Endodermal cell (in vitro differentiated cells): Measurements from ENCODE around the gene SULT1C3. TPM values are rescaled to one million over a fixed set of nuclear protein-coding genes. Genes with fewer than 3 reads are reported as not detected.

ENCODE experiments used
- DNase-seq: peaks from one replicate; pipeline ENCODE4 v3.0.0-alpha.2; 2017
- H3K27ac ChIP-seq: 2 replicates; pipeline ENCODE4 v1.5.1; 2013; ENCODE audit warnings: mild to moderate bottlenecking, low read depth, low read length, moderate library complexity
- H3K27me3 ChIP-seq: 2 replicates; pipeline ENCODE4 v1.6.1; 2013; ENCODE audit warnings: mild to moderate bottlenecking, low read length, moderate library complexity; ENCODE audit not compliant: insufficient read depth, control insufficient read depth, poor library complexity, severe bottlenecking
- H3K36me3 ChIP-seq: 2 replicates; pipeline ENCODE4 v1.7.0; 2013; ENCODE audit warnings: mild to moderate bottlenecking, low read length, moderate library complexity; ENCODE audit not compliant: control insufficient read depth, insufficient read depth
- H3K4me1 ChIP-seq: one replicate; pipeline ENCODE4 v1.7.0; 2013; ENCODE audit warnings: low read length; ENCODE audit not compliant: control insufficient read depth, insufficient read depth
- H3K4me3 ChIP-seq: 2 replicates; pipeline ENCODE4 v1.5.1; 2013; ENCODE audit warnings: mild to moderate bottlenecking, low read length, moderate library complexity
- H3K9ac ChIP-seq: 2 replicates; pipeline ENCODE4 v1.6.1; 2013; ENCODE audit warnings: mild to moderate bottlenecking, low read length, moderate library complexity; ENCODE audit not compliant: poor library complexity, severe bottlenecking; ENCODE audit errors: extremely low read depth
- H3K9me3 ChIP-seq: 2 replicates; pipeline ENCODE4 v1.6.1; 2013; ENCODE audit warnings: mild to moderate bottlenecking, low read length, moderate library complexity; ENCODE audit not compliant: control insufficient read depth
- H3K27ac Mint-ChIP-seq: 2 replicates; pipeline ENCODE4 v1.8.0; 2020; ENCODE audit warnings: mixed read lengths
- H3K27me3 Mint-ChIP-seq: 2 replicates; pipeline ENCODE4 v1.8.0; 2021; ENCODE audit warnings: mild to moderate bottlenecking, mixed read lengths; ENCODE audit not compliant: insufficient read depth
- H3K36me3 Mint-ChIP-seq: 2 replicates; pipeline ENCODE4 v1.8.0; 2020; ENCODE audit warnings: low read depth, mixed read lengths
- H3K4me1 Mint-ChIP-seq: 2 replicates; pipeline ENCODE4 v1.8.0; 2020; ENCODE audit warnings: mixed read lengths
- H3K4me3 Mint-ChIP-seq: 2 replicates; pipeline ENCODE4 v1.8.0; 2020; ENCODE audit warnings: mild to moderate bottlenecking, moderate library complexity, mixed read lengths
- H3K9me3 Mint-ChIP-seq: 2 replicates; pipeline ENCODE4 v1.8.0; 2020; ENCODE audit warnings: mild to moderate bottlenecking, mixed read lengths
- WGBS, 2 experiments: methylation state at CpG; one replicate each; pipeline versions ENCODE4 v1.1.5 to v1.1.7; 2013; ENCODE audit warnings: missing lambda C conversion rate in 2 of 2, mixed read lengths in 1 of 2; ENCODE audit not compliant: insufficient coverage in 1 of 2, insufficient read length in 1 of 2; 5-methylcytosine and 5-hydroxymethylcytosine counted together
- total RNA-seq, 2 donors: library from RNA; stranded (reverse); fragmentation: NEBNext Ultra II Directional in 1 of 2; extraction: Animal tissue kit (Norgen Biotek cat#: 25700) in 1 of 2; gene quantifications; 2 replicates in 1 of 2; 3 replicates in 1 of 2; pipeline ENCODE4 v1.2.1, GENCODE V29; 2021
- TF ChIP-seq, protein P1 (sequence below): fragments of 200-600 bp; sonication (generic); conservative IDR thresholded peaks from 2 replicates; pipeline ENCODE4 v1.5.0; 2021; ENCODE audit warnings: antibody characterized with exemption, mild to moderate bottlenecking

Gene SULT1C3
- total RNA-seq, 2 donors from 2014 or later: not detected

DNA sequence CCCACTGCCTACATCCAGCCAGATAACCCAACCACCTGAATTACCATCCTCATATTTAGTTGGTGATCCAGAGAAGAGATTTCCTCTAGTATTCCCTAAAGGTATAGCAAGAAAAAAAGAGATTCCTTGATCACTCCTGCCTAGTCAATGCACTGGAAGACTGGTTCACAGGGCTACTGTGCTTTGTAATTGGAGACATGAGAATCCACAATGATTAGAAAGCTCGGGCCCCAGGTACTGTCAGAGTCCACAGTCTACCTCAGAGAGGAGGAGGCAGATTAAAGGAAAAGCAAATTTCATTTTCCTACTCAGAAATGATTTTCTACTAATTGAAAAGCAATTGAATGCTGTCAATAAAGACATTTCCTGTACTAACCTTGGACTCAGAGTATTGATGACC is 22.3 kb downstream of the SULT1C3 start:
- H3K4me1 Mint-ChIP-seq: no peaks in the 10 kb centered on the region
- H3K27me3 ChIP-seq: no peaks in the 10 kb centered on the region
- H3K27ac Mint-ChIP-seq: no peak overlapping the region
- WGBS, 2 experiments: 80% methylated on average over 1 of the region's 1 CpG; no CpG with 5 or more reads in 1 of the 2 experiments
- H3K4me1 ChIP-seq: no peaks in the 10 kb centered on the region
- no peak overlapping the region for H3K4me3 ChIP-seq
- DNase-seq: no peak
- H3K9me3 Mint-ChIP-seq: no peaks in the 10 kb centered on the region
- H3K9ac ChIP-seq: no peak overlapping the region
- H3K36me3 ChIP-seq: no peaks in the 10 kb centered on the region
- TF ChIP-seq, protein P1, sequence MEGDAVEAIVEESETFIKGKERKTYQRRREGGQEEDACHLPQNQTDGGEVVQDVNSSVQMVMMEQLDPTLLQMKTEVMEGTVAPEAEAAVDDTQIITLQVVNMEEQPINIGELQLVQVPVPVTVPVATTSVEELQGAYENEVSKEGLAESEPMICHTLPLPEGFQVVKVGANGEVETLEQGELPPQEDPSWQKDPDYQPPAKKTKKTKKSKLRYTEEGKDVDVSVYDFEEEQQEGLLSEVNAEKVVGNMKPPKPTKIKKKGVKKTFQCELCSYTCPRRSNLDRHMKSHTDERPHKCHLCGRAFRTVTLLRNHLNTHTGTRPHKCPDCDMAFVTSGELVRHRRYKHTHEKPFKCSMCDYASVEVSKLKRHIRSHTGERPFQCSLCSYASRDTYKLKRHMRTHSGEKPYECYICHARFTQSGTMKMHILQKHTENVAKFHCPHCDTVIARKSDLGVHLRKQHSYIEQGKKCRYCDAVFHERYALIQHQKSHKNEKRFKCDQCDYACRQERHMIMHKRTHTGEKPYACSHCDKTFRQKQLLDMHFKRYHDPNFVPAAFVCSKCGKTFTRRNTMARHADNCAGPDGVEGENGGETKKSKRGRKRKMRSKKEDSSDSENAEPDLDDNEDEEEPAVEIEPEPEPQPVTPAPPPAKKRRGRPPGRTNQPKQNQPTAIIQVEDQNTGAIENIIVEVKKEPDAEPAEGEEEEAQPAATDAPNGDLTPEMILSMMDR: no peak
- H3K36me3 Mint-ChIP-seq: no peaks in the 10 kb centered on the region
- H3K27me3 Mint-ChIP-seq: no peaks in the 10 kb centered on the region
- no peak overlapping the region for H3K4me3 Mint-ChIP-seq
- no peak overlapping the region for H3K27ac ChIP-seq
- no peaks in the 10 kb centered on the region for H3K9me3 ChIP-seq

DNA sequence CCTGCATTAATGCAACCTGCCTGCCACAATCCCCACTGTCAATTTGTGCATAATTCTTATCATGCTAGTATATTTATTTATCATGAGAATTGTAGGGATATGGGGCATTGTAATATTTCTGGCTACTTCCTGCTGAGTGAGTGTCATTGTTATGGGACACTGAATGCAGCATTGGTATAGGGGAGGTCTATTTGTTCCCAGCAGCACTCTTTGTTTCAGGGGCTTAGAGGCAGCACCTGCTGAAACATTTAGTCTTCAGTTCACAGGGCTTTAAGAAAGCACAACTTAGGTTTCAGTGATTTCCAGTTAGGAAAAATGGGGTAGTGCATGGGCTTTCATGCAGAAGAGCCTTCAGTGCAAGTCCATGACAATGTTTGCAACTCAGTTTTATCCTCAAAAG is 23.6 kb downstream of the SULT1C3 start:
- no peaks in the 10 kb centered on the region for H3K27me3 Mint-ChIP-seq

DNA sequence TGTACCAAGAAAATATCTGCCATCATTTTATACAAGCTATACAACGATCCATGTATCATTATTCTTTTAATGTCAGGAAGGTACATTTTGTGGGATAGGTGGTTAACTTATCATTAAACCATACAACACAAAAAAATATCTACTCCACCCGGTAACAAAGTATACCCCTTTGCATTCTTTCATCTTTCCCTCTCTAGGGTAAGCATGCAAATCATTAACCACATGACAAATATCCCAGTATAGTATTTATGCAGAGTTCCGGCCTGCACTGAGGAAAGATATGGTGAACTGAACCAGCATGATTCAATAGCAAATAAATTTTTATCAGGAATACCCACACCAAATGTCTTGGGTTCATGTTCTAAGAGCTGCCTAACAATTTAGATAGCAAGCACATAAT is 26.4 kb downstream of the SULT1C3 start:
- no peak overlapping the region for H3K27ac ChIP-seq
- Mint-ChIP-seq H3K27me3 (no peaks in the 10 kb centered on the region), H3K27ac (no peak overlapping the region), H3K4me1 (no peaks in the 10 kb centered on the region), H3K4me3 (no peak overlapping the region), H3K9me3 (no peaks in the 10 kb centered on the region), H3K36me3 (no peaks in the 10 kb centered on the region)
- TF ChIP-seq, protein P1: no peak
- no peaks in the 10 kb centered on the region for H3K36me3 ChIP-seq
- H3K4me3 ChIP-seq: no peak overlapping the region
- no peak for DNase-seq
- 70 to 100% methylated on average over 1 to 2 of the region's 3 CpGs for WGBS, 2 experiments
- H3K4me1 ChIP-seq: no peaks in the 10 kb centered on the region
- H3K9ac ChIP-seq: no peak overlapping the region
- H3K27me3 ChIP-seq: no peaks in the 10 kb centered on the region
- H3K9me3 ChIP-seq: no peaks in the 10 kb centered on the region

More for the DNA sequence above, 23.6 kb downstream of the SULT1C3 start:
- Histone ChIP-seq H3K9me3 (no peaks in the 10 kb centered on the region), H3K4me1 (no peaks in the 10 kb centered on the region), H3K27ac (no peak overlapping the region), H3K36me3 (no peaks in the 10 kb centered on the region), H3K4me3 (no peak overlapping the region), H3K27me3 (no peaks in the 10 kb centered on the region), H3K9ac (no peak overlapping the region)
- TF ChIP-seq, protein P1: no peak
- H3K27ac Mint-ChIP-seq: no peak overlapping the region
- H3K4me1 Mint-ChIP-seq: no peaks in the 10 kb centered on the region
- H3K4me3 Mint-ChIP-seq: no peak overlapping the region
- no peak for DNase-seq
- no peaks in the 10 kb centered on the region for H3K9me3 Mint-ChIP-seq
- no peaks in the 10 kb centered on the region for H3K36me3 Mint-ChIP-seq
